OCI-LY7 (cell line): Measurements from ENCODE around the gene MAGI1. TPM values are rescaled to one million over a fixed set of nuclear protein-coding genes. Genes with fewer than 3 reads are reported as not detected.

Source experiments
- BruUV-seq: library from RNA; stranded (reverse); fragments of 400-500 nt; replicated peaks from 2 replicates; lab custom pipeline; 2021; lab: Mats Ljungman, UMichigan
- CTCF ChIA-PET: fragments of 300-600 bp; sonication (Branson Sonifier 250); formaldehyde crosslinking; loops from one replicate; lab custom pipeline; 2022; ENCODE audit warnings: antibody characterized with exemption; ENCODE audit not compliant: unreplicated experiment; lab: Charles Lee
- POLR2A ChIA-PET: fragments of 300-600 bp; sonication (Branson Sonifier 250); formaldehyde crosslinking; loops from one replicate; lab custom pipeline; 2022; ENCODE audit warnings: antibody characterized with exemption; lab: Charles Lee
- DNase-seq: peaks from one replicate; pipeline ENCODE4 v3.0.0-alpha.2; 2015; ENCODE audit warnings: low spot score
- H2AFZ ChIP-seq: fragments of 200-600 bp; sonication (generic), shearing (Covaris generic); 2 replicates; pipeline ENCODE4 v1.6.1; 2014; ENCODE audit warnings: mild to moderate bottlenecking, antibody characterized with exemption, low read length, moderate library complexity
- H3K27ac ChIP-seq: fragments of 200-600 bp; sonication (generic); 2 replicates; pipeline ENCODE4 v1.5.1; 2014; ENCODE audit warnings: mixed run types, low read depth, mild to moderate bottlenecking, moderate library complexity, low read length, inconsistent platforms; ENCODE audit not compliant: poor library complexity, severe bottlenecking
- H3K36me3 ChIP-seq: fragments of 200-600 bp; sonication (generic); 2 replicates; pipeline ENCODE4 v1.6.1; 2014; ENCODE audit warnings: mild to moderate bottlenecking, antibody characterized with exemption, low read length, moderate library complexity, mixed read lengths; ENCODE audit not compliant: insufficient read depth
- H3K4me1 ChIP-seq: fragments of 200-600 bp; sonication (generic); 2 replicates; pipeline ENCODE4 v1.5.1; 2014; ENCODE audit warnings: mild to moderate bottlenecking, low read length; ENCODE audit not compliant: insufficient read depth, poor library complexity, severe bottlenecking
- H3K4me2 ChIP-seq: fragments of 200-600 bp; sonication (generic); 2 replicates; pipeline ENCODE4 v1.6.1; 2014; ENCODE audit warnings: mild to moderate bottlenecking, low read length
- H3K4me3 ChIP-seq: fragments of 200-600 bp; sonication (generic); 2 replicates; pipeline ENCODE4 v1.5.1; 2014; ENCODE audit warnings: mild to moderate bottlenecking, low read depth, low read length; ENCODE audit not compliant: poor library complexity, severe bottlenecking
- H3K79me2 ChIP-seq: fragments of 200-600 bp; sonication (generic); 2 replicates; pipeline ENCODE4 v1.6.1; 2016; ENCODE audit warnings: low read depth, mild to moderate bottlenecking, low read length, moderate library complexity, mixed read lengths; ENCODE audit not compliant: insufficient read depth
- H3K9me2 ChIP-seq: fragments of 200-600 bp; sonication (generic); 2 replicates; pipeline ENCODE4 v1.6.1; 2016; ENCODE audit warnings: mild to moderate bottlenecking, low read length, mixed read lengths; ENCODE audit not compliant: insufficient read depth
- H3K9me3 ChIP-seq: fragments of 200-600 bp; sonication (generic); 2 replicates; pipeline ENCODE4 v1.6.1; 2014; ENCODE audit warnings: mild to moderate bottlenecking, mixed run types, low read length, mixed read lengths
- H4K20me1 ChIP-seq: fragments of 200-600 bp; sonication (generic); 2 replicates; pipeline ENCODE4 v1.6.1; 2014; ENCODE audit warnings: mild to moderate bottlenecking, antibody characterized with exemption, low read length, moderate library complexity, mixed read lengths; ENCODE audit not compliant: insufficient read depth
- EZH2phosphoT487 ChIP-seq: fragments of 200-600 bp; sonication (generic); IDR thresholded peaks from 2 replicates; pipeline ENCODE4 v1.6.1; 2018; ENCODE audit warnings: low read depth, borderline replicate concordance, mild to moderate bottlenecking, mixed run types, antibody characterized with exemption, low read length, moderate library complexity, mixed read lengths
- intact Hi-C: fragments of 100-400 bp; cut with micrococcal nuclease; formaldehyde crosslinking; loops from one replicate; pipeline ENCODE4 v1.10.0; 2022; ENCODE audit not compliant: unreplicated experiment
- total RNA-seq, 2 experiments: library from RNA; depleted of rRNA in 1 of 2; stranded (reverse); fragments of >200 nt in 1 of 2; shearing (Covaris generic) in 1 of 2; gene quantifications; 2 replicates each; pipeline ENCODE4 v1.2.3, GENCODE V29; 2014 to 2022
- TF ChIP-seq, protein P1 (sequence below): fragments of 200-600 bp; sonication (generic); conservative IDR thresholded peaks from 2 replicates; pipeline ENCODE4 v1.5.1; 2014; ENCODE audit warnings: mild to moderate bottlenecking, antibody characterized with exemption, low read length, moderate library complexity, mixed read lengths

Gene MAGI1
- total RNA-seq, 2 experiments from 2014 or later, result 0.63 to 2.5 TPM

DNA sequence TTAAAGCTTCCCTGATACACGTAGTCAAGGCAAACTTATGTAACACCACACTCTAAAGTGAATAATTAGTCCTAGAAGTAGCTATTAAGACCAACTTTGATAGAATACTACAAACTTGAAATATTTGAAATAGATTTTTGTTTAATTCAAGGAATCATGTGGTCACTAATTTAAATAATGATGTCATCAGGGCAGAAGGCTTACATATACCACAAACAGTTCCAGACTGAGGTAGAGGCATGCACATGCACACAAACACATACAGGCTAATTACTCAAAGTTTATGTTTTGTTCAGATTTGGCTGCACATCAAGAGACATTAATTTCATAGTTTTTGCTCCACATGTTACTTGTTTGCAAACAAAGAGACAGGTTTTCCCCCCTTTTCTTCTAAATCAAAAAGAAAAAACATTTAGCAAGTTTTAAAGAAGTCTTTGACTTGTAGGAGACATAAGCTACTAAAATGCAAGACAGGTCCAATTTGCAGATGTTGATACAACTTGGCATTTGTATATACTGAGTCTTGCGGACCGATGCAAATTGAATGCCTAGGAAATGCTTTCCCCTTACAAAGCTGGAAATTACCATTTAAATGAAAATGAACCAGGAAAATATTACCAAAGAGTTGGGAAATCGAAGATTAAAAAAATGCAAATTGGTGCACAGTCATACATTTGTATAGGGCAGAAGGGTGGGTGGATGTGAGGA, 594.8 kb downstream of the MAGI1 start:
- CTCF ChIA-PET, result no interaction called here
- BruUV-seq, result no TSS peak
- TF ChIP-seq, protein P1, sequence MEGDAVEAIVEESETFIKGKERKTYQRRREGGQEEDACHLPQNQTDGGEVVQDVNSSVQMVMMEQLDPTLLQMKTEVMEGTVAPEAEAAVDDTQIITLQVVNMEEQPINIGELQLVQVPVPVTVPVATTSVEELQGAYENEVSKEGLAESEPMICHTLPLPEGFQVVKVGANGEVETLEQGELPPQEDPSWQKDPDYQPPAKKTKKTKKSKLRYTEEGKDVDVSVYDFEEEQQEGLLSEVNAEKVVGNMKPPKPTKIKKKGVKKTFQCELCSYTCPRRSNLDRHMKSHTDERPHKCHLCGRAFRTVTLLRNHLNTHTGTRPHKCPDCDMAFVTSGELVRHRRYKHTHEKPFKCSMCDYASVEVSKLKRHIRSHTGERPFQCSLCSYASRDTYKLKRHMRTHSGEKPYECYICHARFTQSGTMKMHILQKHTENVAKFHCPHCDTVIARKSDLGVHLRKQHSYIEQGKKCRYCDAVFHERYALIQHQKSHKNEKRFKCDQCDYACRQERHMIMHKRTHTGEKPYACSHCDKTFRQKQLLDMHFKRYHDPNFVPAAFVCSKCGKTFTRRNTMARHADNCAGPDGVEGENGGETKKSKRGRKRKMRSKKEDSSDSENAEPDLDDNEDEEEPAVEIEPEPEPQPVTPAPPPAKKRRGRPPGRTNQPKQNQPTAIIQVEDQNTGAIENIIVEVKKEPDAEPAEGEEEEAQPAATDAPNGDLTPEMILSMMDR, result no peak
- TF ChIP-seq EZH2phosphoT487, result no peak

DNA sequence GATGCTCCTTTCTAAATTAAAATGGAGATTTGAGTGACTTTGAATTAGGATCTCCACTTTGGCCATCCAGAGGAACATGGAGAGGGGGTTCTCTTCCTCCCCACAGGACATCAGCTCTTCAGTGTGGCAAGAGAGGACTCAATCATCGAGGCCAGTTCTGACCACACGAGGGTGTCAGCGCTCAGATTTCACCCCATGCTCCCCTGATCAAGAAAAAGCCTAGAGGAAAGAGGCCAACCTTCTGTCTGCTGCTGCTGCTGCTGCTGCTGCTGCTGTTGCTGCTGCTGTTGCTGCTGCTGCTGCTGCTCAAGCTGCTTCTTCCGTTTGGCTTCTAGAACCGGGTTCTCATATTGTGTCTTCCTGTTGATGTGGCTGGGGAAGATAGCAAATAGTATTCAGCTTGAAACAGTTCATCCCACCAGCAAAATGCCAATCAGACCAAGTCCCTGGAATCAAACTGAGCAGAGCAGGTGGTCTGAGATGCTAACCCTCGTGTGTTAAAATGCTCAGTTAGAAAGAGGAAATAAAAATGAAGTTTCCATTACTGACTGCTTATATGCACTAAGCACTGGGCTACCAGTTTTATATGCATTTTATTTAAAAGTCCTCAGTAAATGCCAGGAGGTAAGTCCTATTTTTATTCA, 599.0 kb downstream of the MAGI1 start:
- CTCF ChIA-PET, result no interaction called here
- peak; percentile 25 for DNase-seq
- intact Hi-C loops, result no loop called here

More for the DNA sequence above, 594.8 kb downstream of the MAGI1 start:
- Histone ChIP-seq H3K9me2 (no peaks in the 10 kb centered on the region), H4K20me1 (no peaks in the 10 kb centered on the region), H3K36me3 (no peaks in the 10 kb centered on the region), H3K27ac (no peak overlapping the region), H3K79me2 (no peaks in the 10 kb centered on the region), H3K4me3 (no peak overlapping the region), H3K9me3 (no peaks in the 10 kb centered on the region), H3K4me1 (no peaks in the 10 kb centered on the region), H3K4me2 (no peak overlapping the region), H2AFZ (no peak overlapping the region)
- intact Hi-C loops, result no loop called here
- POLR2A ChIA-PET, result no interaction called here
- DNase-seq, result no peak

More for the DNA sequence above, 599.0 kb downstream of the MAGI1 start:
- Histone ChIP-seq H3K4me1 (no peaks in the 10 kb centered on the region), H3K9me3 (no peaks in the 10 kb centered on the region), H3K4me2 (no peak overlapping the region), H4K20me1 (no peaks in the 10 kb centered on the region), H2AFZ (no peak overlapping the region), H3K4me3 (no peak overlapping the region), H3K36me3 (no peaks in the 10 kb centered on the region), H3K9me2 (no peaks in the 10 kb centered on the region), H3K79me2 (no peaks in the 10 kb centered on the region), H3K27ac (no peak overlapping the region)
- BruUV-seq, result no TSS peak
- POLR2A ChIA-PET, result interaction anchor here (0.6 to 1.6 kb wide), 2 partner anchors 26 to 107 kb away, joined by 3 read pairs; no protein-coding TSS in a partner anchor
- TF ChIP-seq EZH2phosphoT487, result no peak
- TF ChIP-seq, protein P1, result peak; percentile 39; the same call in 1 of the 2 replicates
